Stimulated activated CD8-positive, alpha-beta memory T cell treated with anti-CD3 and anti-CD28 coated beads, Interleukin-15, amount 100 ng/mL, for 48 hours (primary cell): ENCODE measurements around the gene SLAMF7.

ENCODE experiments used
- DNase-seq, 2 donors: peaks; one replicate each; pipeline ENCODE4 v3.0.0-alpha.2; 2020; ENCODE audit warnings: low read depth in 2 of 2

The SLAMF7 gene

GRCh38 chr1:160800645-160801408 lies 61.8 kb downstream of the SLAMF7 start:
- DNase-seq, result no peak

- DNase-seq, result no peak
Observed at GRCh38 chr1:160801836-160802580, 63.0 kb downstream of the SLAMF7 start.
